K562 (cell line): ENCODE results near the gene NTN3. TPM values are rescaled to one million over a fixed set of nuclear protein-coding genes. Genes with fewer than 3 reads are reported as not detected.

ENCODE experiments used
- ARID4B ChIP-seq: sonication (generic); formaldehyde crosslinking; IDR thresholded peaks from 2 replicates; pipeline ENCODE4 v1.8.0; 2022; ENCODE audit warnings: mild to moderate bottlenecking, missing genetic modification reagents
- CHD1 ChIP-seq: fragments of 200-600 bp; sonication (generic); IDR thresholded peaks from one replicate; pipeline ENCODE4 v1.6.1; 2012; ENCODE audit warnings: mild to moderate bottlenecking, moderate library complexity, low read length, inconsistent platforms
- CREB1 ChIP-seq, 2 experiments: sonication (generic) in 1 of 2; formaldehyde crosslinking in 1 of 2; IDR thresholded peaks; 2 replicates each; pipeline versions ENCODE4 v1.6.1 to v1.8.0; 2012 to 2022; ENCODE audit warnings: inconsistent platforms in 1 of 2, mild to moderate bottlenecking in 1 of 2, missing genetic modification reagents in 1 of 2, moderate library complexity in 1 of 2
- DMBX1 ChIP-seq: fragments of 250-450 bp; sonication (Bioruptor Pico); IDR thresholded peaks from 2 replicates; pipeline ENCODE4 v1.8.0; 2022; ENCODE audit warnings: inconsistent platforms, mild to moderate bottlenecking, moderate library complexity, borderline replicate concordance
- KHSRP ChIP-seq: fragments of 450-650 bp; IDR thresholded peaks from 2 replicates; pipeline ENCODE4 v1.6.1; 2017
- MAFK ChIP-seq: IDR thresholded peaks from 2 replicates; pipeline ENCODE4 v1.6.1; 2011; ENCODE audit warnings: low read length, improper control_type of control experiment
- MNT ChIP-seq, 2 experiments: fragments of 450-650 bp; conservative IDR thresholded peaks; 2 replicates each; pipeline ENCODE4 v1.6.1; 2017; ENCODE audit warnings: mild to moderate bottlenecking in 2 of 2, moderate library complexity in 2 of 2
- MYNN ChIP-seq, 2 experiments: sonication (generic); formaldehyde crosslinking in 1 of 2; IDR thresholded peaks; 2 replicates each; pipeline versions ENCODE4 v1.5.0 to v1.6.1; 2016 to 2020; ENCODE audit warnings: antibody characterized with exemption in 1 of 2, missing genetic modification reagents in 1 of 2
- NCOA1 ChIP-seq: fragments of 450-650 bp; IDR thresholded peaks from 2 replicates; pipeline ENCODE4 v1.6.1; 2016; ENCODE audit warnings: low read depth
- RAD51 ChIP-seq: fragments of 450-650 bp; IDR thresholded peaks from 2 replicates; pipeline ENCODE4 v1.7.1; 2016; ENCODE audit warnings: low read depth, mild to moderate bottlenecking, borderline replicate concordance
- SMC3 ChIP-seq: conservative IDR thresholded peaks from 2 replicates; pipeline ENCODE4 v1.6.1; 2011; ENCODE audit warnings: low read depth, low read length, improper control_type of control experiment; ENCODE audit not compliant: insufficient read depth
- SP1 ChIP-seq: sonication (generic); formaldehyde crosslinking; IDR thresholded peaks from 2 replicates; pipeline ENCODE4 v1.8.1; 2022; ENCODE audit warnings: mild to moderate bottlenecking, missing genetic modification reagents
- TCF3 ChIP-seq: sonication (generic); formaldehyde crosslinking; IDR thresholded peaks from 2 replicates; pipeline ENCODE4 v1.4.0; 2020; ENCODE audit warnings: mild to moderate bottlenecking, missing genetic modification reagents
- USF1 ChIP-seq: sonication (generic); formaldehyde crosslinking; IDR thresholded peaks from 2 replicates; pipeline ENCODE4 v1.9.0; 2022; ENCODE audit warnings: mild to moderate bottlenecking, missing genetic modification reagents
- ZFP1 ChIP-seq: fragments of 450-650 bp; formaldehyde crosslinking; IDR thresholded peaks from 2 replicates; pipeline ENCODE4 v1.4.0; 2020; ENCODE audit warnings: mild to moderate bottlenecking, mixed read lengths
- ZKSCAN1 ChIP-seq: fragments of 150-350 bp; IDR thresholded peaks from 2 replicates; pipeline ENCODE4 v1.6.1; 2016; ENCODE audit warnings: low read depth, low read length
- ZNF668 ChIP-seq: fragments of 250-450 bp; sonication (Bioruptor Pico); IDR thresholded peaks from 2 replicates; pipeline ENCODE4 v1.8.0; 2022; ENCODE audit warnings: mild to moderate bottlenecking, inconsistent platforms
- polyA plus RNA-seq, 8 experiments: library from polyadenylated mRNA; depleted of rRNA in 4 of 8; stranded (reverse) in 5 of 8; unstranded in 3 of 8; fragments of >200 nt; fragmentation: Nextera tagmentation in 2 of 8; fragmentation: Illumina TruSeq in 1 of 8; extraction: Ambion mirVana in 2 of 8; extraction: Trizol in 1 of 8; gene quantifications; 2 replicates each; pipeline versions ENCODE4 v1.2.1 to v1.2.3, GENCODE V29; 2011 to 2014; ENCODE audit warnings: inconsistent platforms in 1 of 8, missing spikeins in 1 of 8
- total RNA-seq, 7 experiments: library from RNA; depleted of rRNA in 6 of 7; stranded (reverse); fragments of >200 nt in 6 of 7; fragmentation: Illumina TruSeq in 2 of 7; extraction: Trizol in 2 of 7; gene quantifications; 2 replicates each; pipeline versions ENCODE4 v1.2.1 to v1.2.3, GENCODE V29; 2011 to 2021; ENCODE audit warnings: low replicate concordance in 1 of 7

NTN3 gene
- total and polyA plus RNA-seq, 9 of the 15 experiments (the other 6 are each of a cell fraction or from before 2014, with no cell fraction given) = not detected

- peak in 1 of 2 experiments; percentile 61; a peak in 2 of 4 replicates for TF ChIP-seq MNT (conservative IDR thresholded peaks at IDR 0.05)
- TF ChIP-seq CHD1 = no peak
- peak; percentile 43; the same call in 1 of the 2 replicates for TF ChIP-seq RAD51
- TF ChIP-seq DMBX1 (CRISPR knock-in tag) = no peak
- TF ChIP-seq ARID4B (CRISPR knock-in tag) = peak; percentile 20; the same call in 1 of the 2 replicates
- peak; percentile 57 for TF ChIP-seq SP1 (CRISPR knock-in tag)
- 0 out of 2 replicates have a peak, but pooled peaks have one; percentile 36 for TF ChIP-seq MYNN (IDR thresholded peaks at IDR 0.05)
- TF ChIP-seq MYNN (CRISPR knock-in tag; IDR thresholded peaks at IDR 0.05) = no peak
- 0 out of 2 replicates have a peak, but pooled peaks have one; percentile 13 for TF ChIP-seq NCOA1
- TF ChIP-seq MAFK = no peak
- peak; percentile 87 for TF ChIP-seq SMC3
- no peak for TF ChIP-seq ZNF668
- TF ChIP-seq TCF3 (CRISPR knock-in tag) = no peak
- TF ChIP-seq ZKSCAN1 = no peak
- no peak for TF ChIP-seq KHSRP
- peak; percentile 41; the same call in 1 of the 2 replicates for TF ChIP-seq USF1
- TF ChIP-seq ZFP1 (CRISPR knock-in tag) = no peak
- no peak; the same call in 1 of the 2 replicates for TF ChIP-seq CREB1 (IDR thresholded peaks at IDR 0.05)
- TF ChIP-seq CREB1 (CRISPR knock-in tag; IDR thresholded peaks at IDR 0.05) = peak; percentile 58
These were observed 30.0 kb downstream of the NTN3 start (continued) for GRCh38 chr16:2500918-2501750.
